ENCODE measurements around the gene FARS2.

DNA sequence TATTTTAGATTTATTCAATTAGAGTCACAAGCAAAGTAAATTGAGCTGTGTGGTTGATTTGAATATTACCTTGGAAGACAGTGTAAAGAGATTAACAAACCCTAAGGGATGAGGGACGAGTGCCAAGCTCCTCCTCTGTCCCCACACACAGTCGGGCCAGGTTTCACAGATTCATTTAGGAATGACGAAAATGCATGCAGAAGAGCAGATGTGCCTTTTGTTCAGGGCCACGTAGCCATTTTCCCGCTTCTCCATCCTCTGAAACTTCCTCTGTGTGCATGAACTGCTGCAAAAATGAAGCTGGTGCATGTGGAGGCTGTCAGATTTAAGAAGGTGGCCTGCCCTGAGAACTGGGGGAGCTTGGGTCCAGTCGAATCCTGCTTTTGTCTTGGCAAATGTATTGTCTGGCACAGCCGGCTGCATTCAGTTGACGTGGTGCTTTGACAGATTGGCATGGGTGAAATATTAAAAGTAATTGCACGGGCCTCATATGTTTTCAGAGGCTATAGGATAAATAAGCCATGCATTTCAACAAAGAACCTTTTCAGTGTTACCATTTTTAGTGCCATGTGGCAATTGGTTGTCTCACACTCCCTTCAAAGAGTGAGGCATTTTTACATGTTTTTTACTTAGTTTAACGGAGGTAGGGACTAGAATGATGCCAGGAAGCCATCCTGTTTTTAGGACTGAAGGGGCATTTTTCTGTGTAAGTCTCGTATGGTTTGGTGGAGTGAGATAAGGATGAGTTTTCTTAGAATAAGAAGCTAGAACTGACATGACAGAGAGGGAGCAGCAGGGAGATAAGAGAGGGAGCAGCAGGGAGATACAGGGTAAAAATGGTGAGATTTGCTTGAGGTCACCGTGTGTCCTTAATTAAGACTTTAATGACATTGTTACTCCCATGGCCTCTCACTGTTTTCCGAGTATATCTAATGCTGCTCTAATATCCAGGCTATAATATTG lies 384.3 kb downstream of the FARS2 start:
- TF ChIP-seq, protein P1, sequence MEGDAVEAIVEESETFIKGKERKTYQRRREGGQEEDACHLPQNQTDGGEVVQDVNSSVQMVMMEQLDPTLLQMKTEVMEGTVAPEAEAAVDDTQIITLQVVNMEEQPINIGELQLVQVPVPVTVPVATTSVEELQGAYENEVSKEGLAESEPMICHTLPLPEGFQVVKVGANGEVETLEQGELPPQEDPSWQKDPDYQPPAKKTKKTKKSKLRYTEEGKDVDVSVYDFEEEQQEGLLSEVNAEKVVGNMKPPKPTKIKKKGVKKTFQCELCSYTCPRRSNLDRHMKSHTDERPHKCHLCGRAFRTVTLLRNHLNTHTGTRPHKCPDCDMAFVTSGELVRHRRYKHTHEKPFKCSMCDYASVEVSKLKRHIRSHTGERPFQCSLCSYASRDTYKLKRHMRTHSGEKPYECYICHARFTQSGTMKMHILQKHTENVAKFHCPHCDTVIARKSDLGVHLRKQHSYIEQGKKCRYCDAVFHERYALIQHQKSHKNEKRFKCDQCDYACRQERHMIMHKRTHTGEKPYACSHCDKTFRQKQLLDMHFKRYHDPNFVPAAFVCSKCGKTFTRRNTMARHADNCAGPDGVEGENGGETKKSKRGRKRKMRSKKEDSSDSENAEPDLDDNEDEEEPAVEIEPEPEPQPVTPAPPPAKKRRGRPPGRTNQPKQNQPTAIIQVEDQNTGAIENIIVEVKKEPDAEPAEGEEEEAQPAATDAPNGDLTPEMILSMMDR (IDR thresholded peaks at IDR 0.05; ENCODE audit: poor library complexity, severe bottlenecking): no peak
- no peak for TF ChIP-seq EP300 (conservative IDR thresholded peaks at IDR 0.05; ENCODE audit: poor library complexity, severe bottlenecking)
